Activated CD8-positive, alpha-beta memory T cell treated with anti-CD3 and anti-CD28 coated beads for 1 hour (primary cell): Measurements from ENCODE around the gene USP49.

Experiments used
- DNase-seq, 2 donors: peaks; one replicate each; pipeline ENCODE4 v3.0.0-alpha.2; 2020; ENCODE audit warnings: low read depth in 1 of 2; ENCODE audit errors: extremely low read depth in 1 of 2

Gene USP49

DNA sequence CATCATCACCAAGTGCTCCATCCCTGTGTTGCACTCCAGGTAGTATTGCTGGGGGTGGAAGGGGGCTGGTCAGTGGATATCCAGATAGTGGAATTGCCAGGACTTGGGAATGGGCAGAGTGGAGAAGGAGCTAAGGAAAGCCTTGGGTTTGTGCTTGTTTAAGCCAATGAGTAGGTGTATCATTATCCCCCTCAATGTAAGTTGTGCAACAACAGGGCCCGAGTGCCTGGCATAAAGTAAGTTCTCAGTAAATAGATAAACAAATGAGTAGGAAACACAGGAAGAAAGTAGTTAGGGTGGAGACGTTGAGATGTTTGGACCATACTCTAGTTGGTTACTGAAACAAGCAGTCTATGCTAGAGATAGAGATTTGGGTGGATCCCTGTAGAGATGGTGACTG is 36.6 kb upstream of the USP49 start:
- no peak for DNase-seq

DNA sequence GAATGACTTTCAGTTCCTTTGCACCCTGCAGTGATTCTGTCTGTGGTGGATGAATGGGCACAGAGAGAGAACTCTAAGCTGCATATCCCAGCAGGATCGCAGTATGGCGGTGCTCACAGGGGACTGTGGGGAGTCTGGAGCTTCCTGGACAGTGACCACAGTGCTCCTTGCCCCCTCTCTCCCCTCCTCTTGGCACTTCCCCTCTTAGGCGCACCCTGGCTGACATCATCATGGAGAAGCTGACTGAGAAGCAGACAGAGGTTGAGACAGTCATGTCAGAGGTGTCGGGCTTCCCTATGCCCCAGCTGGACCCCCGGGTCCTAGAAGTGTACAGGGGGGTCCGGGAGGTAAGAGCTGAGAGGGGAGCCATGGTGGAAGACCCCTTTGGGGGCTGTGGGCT is 34.7 kb upstream of the USP49 start:
- no peak for DNase-seq

DNA sequence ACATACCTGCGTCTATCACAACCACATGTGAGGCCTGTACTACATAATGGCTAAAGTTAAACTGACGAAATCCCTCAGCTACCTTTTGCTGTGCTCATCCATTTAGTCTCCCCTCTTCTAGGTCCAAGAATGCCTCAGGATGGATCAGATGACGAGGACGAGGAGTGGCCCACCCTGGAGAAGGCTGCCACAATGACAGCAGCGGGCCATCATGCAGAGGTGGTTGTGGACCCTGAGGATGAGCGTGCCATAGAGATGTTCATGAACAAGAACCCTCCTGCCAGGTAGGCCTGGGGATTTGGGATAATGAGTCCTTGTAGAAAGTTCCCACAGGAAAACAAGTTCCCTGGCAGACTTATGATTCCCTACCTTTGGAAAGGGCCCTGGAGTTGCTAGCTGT is 32.1 kb upstream of the USP49 start:
- DNase-seq = no peak

DNA sequence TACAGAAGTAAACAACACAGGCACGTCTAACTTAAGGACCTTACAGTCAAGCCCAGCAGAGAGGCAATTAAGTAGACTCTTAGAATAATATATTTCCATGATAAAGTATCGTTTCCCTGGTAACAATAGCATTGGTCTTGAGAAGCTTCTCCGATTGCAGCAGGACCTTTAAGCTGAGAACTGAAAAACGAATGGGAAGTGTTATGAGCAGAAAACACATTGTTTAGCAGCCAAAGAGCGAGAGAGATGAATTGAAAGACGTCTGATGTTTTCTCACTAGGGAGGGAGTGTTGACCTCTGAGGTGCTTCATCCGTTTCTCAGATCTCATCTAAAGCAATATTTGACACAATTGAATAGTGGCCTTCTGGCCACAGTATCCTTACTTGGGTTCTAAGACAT is 27.0 kb upstream of the USP49 start:
- no peak for DNase-seq

DNA sequence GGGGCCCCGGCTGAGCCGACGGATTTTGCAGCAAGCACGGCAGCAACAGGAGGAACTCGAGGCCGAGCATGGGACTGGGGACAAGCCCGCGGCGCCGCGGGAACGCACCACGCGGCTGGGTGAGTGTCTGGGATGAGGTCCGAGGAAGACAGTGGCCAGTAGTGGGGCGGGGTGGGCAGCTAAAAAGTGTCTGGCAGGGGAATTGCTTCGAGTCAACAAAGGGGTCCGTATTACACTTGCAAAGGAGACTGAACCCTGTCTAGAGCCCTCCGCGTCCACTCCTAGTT is 26.5 kb upstream of the USP49 start:
- DNase-seq = no peak

DNA sequence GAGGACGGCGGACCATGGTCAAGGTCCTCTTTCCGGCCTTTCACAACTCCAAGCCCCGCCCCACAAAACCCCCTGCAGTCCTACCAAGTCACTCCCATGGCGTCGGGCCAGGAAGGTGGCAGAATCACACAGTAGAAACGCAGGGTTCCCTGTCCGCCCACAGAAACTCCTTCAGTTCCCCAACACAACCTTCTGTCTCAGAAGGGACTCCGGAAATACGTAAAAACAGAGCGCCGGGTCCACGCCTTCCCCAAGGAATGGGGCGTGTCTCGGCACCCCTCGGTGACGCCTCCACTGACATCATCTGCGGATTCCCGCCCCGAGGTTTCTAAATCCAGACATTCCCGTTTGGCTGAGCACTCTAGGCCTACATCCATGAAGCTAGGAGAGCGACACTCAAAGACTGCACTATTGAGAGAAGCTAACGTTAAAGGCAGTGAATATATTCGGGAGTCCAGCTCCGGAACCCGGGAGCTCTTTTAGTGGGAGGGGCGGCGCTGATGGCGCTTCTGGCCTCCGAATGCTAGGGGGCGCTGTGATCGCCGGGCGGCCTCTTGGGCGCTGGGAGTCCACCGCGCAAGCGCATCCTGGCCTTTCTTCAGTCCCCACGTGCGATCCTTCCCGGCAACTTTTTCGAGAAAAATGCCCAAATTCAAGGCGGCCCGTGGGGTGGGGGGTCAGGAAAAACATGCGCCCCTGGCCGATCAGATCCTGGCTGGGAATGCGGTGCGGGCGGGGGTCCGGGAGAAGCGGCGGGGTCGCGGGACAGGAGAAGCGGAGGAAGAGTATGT is 25.9 kb upstream of the USP49 start, which contains the start of the genes BYSL and MED20:
TSS of gene BYSL (plus strand) at position 579 of the 791 bp plus-strand sequence. CDS start at position 643, 64 bp downstream.
TSS of gene MED20 (minus strand) at position 219 of the 791 bp plus-strand sequence. CDS start at position 98, 121 bp downstream.
- peak; percentile 84 to 92 for DNase-seq

DNA sequence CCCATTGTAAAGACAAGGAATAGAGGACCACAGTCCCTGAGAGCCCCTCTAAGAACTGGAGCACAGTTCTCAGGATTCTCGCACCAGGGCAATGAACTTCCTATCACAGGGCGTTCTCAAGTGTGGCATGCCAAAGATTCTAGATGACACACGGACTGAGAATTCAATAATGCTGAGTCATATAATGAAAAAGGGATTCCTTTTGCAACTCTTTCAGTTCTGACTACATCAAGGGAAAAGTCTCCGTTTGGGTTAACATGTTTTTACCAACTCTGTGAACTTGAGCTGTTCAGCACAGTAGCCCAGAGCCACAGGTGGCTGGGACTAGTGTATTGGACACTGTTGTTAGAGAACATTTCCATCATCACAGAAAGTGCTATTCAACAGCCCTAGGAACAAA is 22.4 kb upstream of the USP49 start:
- DNase-seq = no peak

DNA sequence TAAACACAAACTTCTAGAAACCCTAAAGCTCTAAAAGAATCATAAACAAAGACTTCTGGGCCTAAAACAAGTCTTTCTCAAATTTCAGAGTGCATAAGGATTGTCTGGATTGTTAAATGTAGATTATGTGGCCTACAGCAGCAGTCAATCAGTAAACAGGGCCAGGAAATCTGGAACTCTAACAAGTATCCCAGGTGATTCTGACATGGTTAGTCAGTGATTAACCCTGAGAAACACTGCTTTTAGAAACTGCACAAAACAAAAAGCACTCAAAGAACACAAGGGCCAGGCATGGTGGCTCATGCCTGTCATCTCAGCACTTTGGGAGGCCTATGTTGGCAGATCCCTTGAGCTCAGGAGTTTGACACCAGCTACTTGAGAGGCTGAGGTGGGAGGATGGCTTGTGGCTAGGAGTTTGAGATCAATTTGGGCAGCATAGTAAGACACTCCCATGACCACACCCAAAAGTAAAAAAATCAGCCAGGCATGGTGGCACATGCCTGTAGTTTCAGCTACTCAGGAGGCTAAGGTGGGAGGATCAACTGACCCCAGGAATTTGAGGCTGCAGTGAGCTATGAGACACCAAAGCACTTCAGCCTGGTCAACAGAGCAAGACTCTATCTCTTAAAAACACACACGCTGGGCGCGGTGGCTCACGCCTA is 19.8 kb upstream of the USP49 start:
- no peak for DNase-seq

DNA sequence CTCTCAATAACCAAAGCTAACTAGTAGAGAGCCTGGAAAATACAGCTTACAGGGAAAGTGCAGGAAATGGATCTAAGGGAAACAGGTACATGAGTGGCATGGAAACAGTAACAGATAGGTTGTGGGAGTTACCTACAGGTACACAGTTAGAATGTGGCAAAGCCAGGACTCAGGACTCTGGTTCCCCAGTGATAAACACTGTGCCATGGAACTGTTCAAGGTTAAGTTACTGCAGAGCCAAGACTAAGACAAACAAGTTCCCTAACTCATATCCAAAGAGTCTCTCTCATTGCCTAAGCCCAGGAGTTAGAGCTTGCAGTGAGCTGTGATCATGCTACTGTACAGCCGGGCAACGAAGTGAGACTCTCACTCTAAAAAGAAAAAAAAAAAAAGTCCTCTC is 19.2 kb upstream of the USP49 start:
- no peak for DNase-seq

DNA sequence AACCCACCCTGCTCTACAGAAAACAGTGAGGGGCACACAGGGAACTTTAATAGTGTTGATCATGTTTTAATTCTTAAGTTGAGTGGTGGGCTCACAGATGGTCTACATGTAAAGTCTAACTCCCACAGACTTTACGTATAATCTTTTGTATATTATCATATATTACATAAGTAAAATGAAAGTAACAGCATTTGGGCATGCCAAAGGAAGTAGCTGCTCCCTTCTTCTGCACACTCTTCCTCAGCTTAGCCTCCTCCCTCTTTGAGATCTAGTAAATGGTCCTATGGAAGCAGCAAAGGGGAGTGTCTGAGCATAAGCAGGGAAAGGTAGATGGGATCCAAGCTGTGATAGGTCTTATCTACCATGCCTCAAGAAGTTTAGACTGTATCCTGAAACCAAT is 14.6 kb upstream of the USP49 start:
- no peak for DNase-seq

DNA sequence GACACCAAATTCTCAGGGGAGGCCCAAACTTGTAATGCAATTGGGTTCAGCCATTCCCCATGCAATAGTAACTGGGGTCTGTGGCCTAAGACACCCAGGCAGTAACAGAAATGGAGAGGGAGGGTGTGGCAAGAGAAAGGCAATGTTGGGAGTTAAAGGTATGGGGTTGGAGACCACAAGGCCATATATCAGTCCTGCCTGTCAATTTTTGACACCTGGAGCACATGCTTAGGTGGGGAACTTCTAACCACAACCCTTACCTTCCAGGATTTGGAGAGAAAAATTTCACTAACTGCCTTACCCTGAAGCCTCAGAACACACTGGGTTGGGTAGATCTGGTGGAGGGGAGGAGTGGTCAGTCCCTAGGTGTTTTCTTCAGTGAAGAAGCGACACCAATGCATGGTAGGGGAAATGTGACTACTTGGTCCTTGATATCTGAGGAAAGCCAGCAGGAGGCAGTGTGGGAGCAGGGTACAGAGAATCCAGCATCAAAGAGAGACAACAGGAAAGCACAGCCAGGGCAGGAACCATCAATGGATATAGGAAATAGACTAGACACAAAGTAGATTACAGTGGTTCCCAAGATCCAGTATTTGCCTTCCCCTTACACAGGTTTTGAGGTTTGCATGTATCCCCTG is 6.8 kb upstream of the USP49 start:
- DNase-seq = peak in 1 of 2 donors; percentile 32

DNA sequence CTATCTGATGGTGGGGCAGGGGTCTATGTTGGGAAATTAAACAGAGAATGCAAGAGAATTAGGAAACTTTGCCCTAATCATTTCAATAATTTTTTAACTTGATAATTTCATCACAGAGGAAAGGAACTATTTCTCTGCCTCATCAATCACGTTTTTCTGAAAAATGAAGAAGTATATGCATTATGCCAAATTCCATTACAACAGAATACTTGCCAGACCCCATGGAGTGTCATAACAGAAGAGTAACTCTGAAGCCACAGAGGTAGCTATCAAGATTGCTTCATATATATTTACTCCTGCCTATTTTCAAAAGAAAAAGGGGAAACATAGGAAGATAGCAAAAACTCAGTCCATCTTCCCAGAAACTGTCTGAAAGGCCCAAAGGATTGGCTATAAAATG is 5.7 kb upstream of the USP49 start:
- no peak for DNase-seq

DNA sequence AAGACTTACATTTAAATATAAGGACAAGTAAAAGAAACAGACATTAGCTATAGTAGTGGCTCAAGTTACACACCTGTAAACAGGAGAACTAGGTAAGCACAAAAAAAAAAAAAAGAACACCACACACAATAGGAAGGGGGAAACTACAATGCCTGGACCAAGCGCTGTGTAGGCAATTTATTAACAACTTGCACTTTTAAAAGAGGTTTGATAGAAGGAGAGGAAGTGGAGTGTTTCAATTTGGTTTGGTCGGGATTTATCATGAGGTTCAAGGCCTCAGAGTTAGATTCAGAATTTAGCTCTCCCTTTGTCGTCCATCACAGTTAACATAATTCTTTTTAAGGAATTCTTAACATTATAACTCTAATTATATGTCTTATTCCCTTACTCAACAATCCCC is 1.1 kb upstream of the USP49 start:
- no peak for DNase-seq

DNA sequence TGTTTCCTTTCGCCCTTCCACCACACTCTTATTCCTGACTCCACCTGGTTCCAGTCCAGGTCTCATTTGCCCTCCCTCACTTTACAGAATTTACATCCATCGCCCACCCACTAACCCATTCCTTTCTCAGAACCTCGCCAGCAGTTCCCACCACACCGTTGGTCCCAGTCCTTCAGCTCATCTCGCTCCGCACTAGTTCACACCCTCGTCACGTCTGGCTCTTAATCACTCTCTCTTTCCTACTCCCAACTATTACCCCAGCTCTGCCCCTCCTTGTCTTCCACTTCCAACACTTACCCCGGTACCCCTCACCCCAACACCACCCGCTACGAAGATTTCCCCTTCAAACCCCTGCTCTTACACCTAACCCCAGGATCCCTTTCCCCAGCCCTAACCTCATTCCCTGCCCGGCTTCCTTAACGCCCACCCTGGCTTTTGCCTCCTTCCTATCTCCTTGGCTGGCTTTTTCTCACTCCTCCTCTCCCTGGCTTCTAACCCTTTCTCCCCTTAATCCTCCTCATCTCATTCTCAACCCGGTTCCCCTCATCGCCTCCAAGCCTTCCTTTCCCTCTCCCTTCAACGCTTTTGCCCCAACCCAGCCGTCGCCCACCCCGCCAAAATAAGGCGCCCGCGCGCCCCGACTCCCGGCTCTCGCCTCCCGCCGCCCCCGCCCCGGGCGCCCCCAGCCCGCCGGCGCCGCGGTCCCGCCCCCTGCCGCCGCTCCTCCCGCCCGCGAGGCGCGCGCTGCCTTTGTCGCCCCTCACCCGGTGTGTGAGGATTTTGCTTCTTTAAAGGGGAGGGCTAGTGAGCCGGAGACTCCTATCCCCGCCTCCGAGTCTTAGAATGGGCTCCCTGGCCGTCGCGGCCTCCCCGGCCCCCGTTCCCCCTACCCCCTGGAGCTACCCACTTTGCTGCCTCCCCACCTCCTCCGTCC is 542 bp downstream of the USP49 start:
- DNase-seq = no peak

DNA sequence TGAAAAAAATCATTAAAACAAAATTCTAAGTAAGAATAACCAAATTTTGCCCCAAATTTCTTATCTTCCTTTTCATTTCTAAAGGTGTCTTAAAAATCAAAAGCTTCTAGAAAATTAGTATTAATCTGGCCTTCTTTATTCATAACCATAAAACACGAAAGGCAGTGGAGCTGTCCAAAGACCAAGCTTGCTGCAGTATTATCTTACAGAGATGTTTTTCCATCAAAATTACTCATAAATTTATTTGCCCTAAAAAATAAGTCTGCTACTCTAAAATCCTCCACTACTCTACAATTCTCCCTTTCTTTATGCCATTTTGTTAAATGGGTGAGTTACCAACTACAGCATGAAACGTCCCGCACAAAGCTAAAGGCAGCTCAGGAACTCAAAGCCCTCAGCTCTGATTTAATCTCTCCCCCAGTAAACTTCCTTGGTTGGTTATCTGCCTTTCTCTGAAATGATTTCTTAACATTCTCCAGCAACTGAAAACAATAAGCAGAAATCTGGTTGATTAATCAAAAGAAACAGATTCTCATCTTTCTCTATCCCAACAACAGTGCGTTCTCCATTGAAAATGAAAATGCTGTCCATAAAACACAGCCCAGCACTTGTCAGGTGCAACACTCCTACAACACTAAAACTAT is 2.1 kb downstream of the USP49 start:
- no peak for DNase-seq

DNA sequence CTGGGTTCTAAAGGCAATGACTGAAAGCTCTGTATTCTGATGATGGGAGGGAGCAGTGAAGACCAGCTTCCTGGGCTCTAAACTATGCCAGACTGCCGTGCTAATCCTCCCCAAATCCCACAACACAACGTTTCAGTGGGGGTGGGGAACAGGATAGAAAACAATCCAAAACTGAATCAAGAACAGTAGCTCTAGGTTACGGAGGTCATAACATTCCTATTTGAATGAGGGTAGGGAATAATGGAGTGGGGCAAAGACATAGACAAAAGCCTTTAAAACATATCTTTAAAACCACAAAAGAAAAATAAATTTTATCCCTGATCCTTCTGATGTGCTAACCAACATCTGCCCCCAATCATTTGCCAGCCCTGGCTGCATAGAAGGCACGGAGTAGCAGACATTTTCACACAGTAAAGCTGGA is 7.8 kb downstream of the USP49 start:
- no peak for DNase-seq

DNA sequence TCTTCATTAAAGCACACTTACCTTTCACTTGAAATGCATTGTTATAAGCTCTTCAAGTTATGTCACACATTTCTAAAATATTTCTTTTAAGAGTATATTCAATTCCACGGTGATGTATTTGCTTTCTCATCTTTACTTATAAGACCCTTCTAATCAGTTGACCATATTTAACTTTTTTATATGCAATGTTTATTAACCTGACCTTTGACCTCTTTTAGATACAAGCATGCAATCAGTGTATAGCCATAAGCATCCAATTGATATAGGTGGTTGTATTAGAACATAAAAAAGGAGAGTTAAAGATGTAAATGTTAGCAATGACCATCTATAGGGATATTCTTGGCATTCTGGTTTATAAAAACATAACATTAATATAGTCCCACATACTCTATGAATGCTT is 9.2 kb downstream of the USP49 start:
- DNase-seq = no peak

DNA sequence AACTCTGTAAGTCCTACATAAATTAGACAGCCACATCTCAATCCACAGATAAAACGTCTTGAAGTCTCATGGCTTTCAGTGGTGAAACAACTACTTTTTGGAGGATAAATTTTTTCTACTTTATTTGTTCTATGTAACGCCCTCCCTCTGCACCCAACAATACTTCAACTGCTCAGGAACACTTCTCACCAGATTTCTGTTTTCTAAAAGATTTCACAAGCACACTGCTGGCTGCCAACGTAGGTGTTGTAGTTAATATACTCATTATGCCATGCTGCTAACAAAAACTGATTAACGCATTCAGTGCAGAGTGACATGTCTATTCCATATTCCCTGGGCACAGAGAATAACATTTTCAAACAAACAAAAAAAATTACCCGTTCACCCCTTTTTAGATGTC is 10.2 kb downstream of the USP49 start:
- DNase-seq = no peak

DNA sequence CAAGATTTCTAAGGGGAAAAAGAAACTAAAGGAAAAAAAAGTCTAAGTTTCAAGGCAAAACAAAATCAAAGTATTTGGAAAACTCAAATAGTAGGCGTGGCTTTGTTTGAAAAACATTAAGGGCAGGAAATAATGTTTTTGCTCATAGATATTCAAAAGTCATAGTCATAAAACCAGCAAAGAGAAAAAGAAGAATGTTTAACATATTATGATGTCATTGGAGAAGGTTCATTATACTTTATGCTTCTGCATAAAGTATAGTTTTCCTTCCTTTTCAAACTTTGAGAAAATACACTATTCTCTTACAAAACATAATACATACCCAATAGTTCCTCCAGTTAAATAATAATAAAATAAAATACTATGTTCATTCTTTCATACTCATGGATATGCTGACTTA is 13.7 kb downstream of the USP49 start:
- no peak for DNase-seq

DNA sequence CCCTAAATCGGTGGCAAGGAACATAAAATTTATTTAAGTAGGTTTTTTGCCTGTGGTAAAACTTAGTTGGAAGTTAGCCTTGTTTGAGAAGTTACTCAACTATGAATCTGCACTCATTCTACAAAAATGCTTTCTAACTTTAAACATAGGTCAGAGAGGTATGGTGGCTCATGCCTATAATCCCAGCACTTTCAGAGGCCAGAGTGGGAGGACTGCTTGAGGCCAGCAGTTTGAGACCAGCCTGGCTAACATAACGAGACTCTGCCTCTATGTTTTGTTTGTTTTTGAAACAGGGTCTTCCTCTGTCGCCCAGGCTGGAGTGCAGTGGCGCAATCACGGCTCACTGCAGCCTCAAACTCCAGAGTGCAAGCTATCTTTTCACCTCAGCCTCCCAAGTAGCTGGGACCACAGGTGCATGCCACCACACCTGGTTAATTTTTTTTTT is 16.2 kb downstream of the USP49 start:
- no peak for DNase-seq
